Neural cell (in vitro differentiated cells): ENCODE measurements around the gene COL6A3. TPM values are rescaled to one million over a fixed set of nuclear protein-coding genes. Genes with fewer than 3 reads are reported as not detected.

Experiments
- H2AFZ ChIP-seq: fragments of 200-600, 300-800 bp; sonication (generic), shearing (Covaris generic); 2 replicates; pipeline ENCODE4 v1.6.0; 2014; ENCODE audit warnings: low read depth, mild to moderate bottlenecking, antibody characterized with exemption, low read length, moderate library complexity
- H3F3A ChIP-seq: fragments of 200-600 bp; shearing (Covaris generic); 2 replicates; pipeline ENCODE4 v1.6.1; 2016; ENCODE audit warnings: mild to moderate bottlenecking, moderate library complexity, mixed read lengths, antibody characterized with exemption, low read length; ENCODE audit not compliant: insufficient read depth, poor library complexity, severe bottlenecking
- H3K27ac ChIP-seq: fragments of 200-600, 300-800 bp; sonication (generic), shearing (Covaris generic); 2 replicates; pipeline ENCODE4 v1.5.1; 2014; ENCODE audit warnings: mild to moderate bottlenecking, low read length, moderate library complexity
- H3K27me3 ChIP-seq: fragments of 300-800, 200-600 bp; sonication (generic), shearing (Covaris generic); 2 replicates; pipeline ENCODE4 v1.6.0; 2014; ENCODE audit warnings: mild to moderate bottlenecking, low read depth, low read length, moderate library complexity; ENCODE audit not compliant: insufficient read depth
- H3K36me3 ChIP-seq: fragments of 300-800, 200-600 bp; sonication (generic), shearing (Covaris generic); 2 replicates; pipeline ENCODE4 v1.5.1; 2014; ENCODE audit warnings: mild to moderate bottlenecking, antibody characterized with exemption, low read length, moderate library complexity; ENCODE audit not compliant: insufficient read depth
- H3K4me2 ChIP-seq: fragments of 300-800, 200-600 bp; sonication (generic), shearing (Covaris generic); 2 replicates; pipeline ENCODE4 v1.6.0; 2014; ENCODE audit warnings: mild to moderate bottlenecking, low read length
- H3K4me3 ChIP-seq: fragments of 300-800, 200-600 bp; sonication (generic), shearing (Covaris generic); 2 replicates; pipeline ENCODE4 v1.5.1; 2014; ENCODE audit warnings: mild to moderate bottlenecking, low read length, moderate library complexity
- H3K79me2 ChIP-seq: fragments of 200-600 bp; shearing (Covaris generic); replicated peaks from 2 replicates; pipeline ENCODE4 v1.6.0; 2014; ENCODE audit warnings: mild to moderate bottlenecking, low read length, moderate library complexity; ENCODE audit not compliant: insufficient read depth
- H3K9ac ChIP-seq: fragments of 300-800, 200-600 bp; sonication (generic), shearing (Covaris generic); 2 replicates; pipeline ENCODE4 v1.6.1; 2016; ENCODE audit warnings: mild to moderate bottlenecking, low read length, mixed read lengths
- H3K9me2 ChIP-seq: fragments of 200-600 bp; shearing (Covaris generic); 2 replicates; pipeline ENCODE4 v1.6.1; 2016; ENCODE audit warnings: mild to moderate bottlenecking, low read length, mixed read lengths; ENCODE audit not compliant: insufficient read depth
- H3K9me3 ChIP-seq: fragments of 200-600, 300-800 bp; sonication (generic), shearing (Covaris generic); 2 replicates; pipeline ENCODE4 v1.6.1; 2016; ENCODE audit warnings: mild to moderate bottlenecking, mixed run types, low read length, moderate library complexity, mixed read lengths
- H4K20me1 ChIP-seq: fragments of 200-600 bp; shearing (Covaris generic); 2 replicates; pipeline ENCODE4 v1.6.1; 2016; ENCODE audit warnings: mild to moderate bottlenecking, mixed run types; ENCODE audit not compliant: insufficient read depth
- EP300 ChIP-seq: fragments of 450-650 bp; conservative IDR thresholded peaks from 2 replicates; pipeline ENCODE4 v1.6.1; 2014; ENCODE audit warnings: antibody characterized with exemption, mild to moderate bottlenecking, moderate library complexity; ENCODE audit not compliant: poor library complexity, severe bottlenecking
- EZH2 ChIP-seq: fragments of 200-600, 300-800 bp; shearing (Covaris generic), sonication (generic); IDR thresholded peaks from 2 replicates; pipeline ENCODE4 v1.6.1; 2014; ENCODE audit warnings: antibody characterized with exemption, low read length, borderline replicate concordance, mild to moderate bottlenecking; ENCODE audit not compliant: insufficient read depth, poor library complexity, severe bottlenecking
- MXI1 ChIP-seq: fragments of 450-650 bp; conservative IDR thresholded peaks from 2 replicates; pipeline ENCODE4 v1.6.1; 2014; ENCODE audit warnings: antibody characterized with exemption, mild to moderate bottlenecking; ENCODE audit not compliant: poor library complexity, severe bottlenecking
- POLR2AphosphoS5 ChIP-seq: IDR thresholded peaks from 2 replicates; pipeline ENCODE4 v1.6.1; 2012
- RAD21 ChIP-seq: fragments of 450-650 bp; conservative IDR thresholded peaks from 2 replicates; pipeline ENCODE4 v1.6.1; 2014; ENCODE audit warnings: antibody characterized with exemption, mild to moderate bottlenecking, moderate library complexity
- SMC3 ChIP-seq: fragments of 450-650 bp; conservative IDR thresholded peaks from 2 replicates; pipeline ENCODE4 v1.6.1; 2014; ENCODE audit warnings: antibody characterized with exemption, mild to moderate bottlenecking, moderate library complexity; ENCODE audit not compliant: poor library complexity
- TAF1 ChIP-seq: IDR thresholded peaks from 2 replicates; pipeline ENCODE4 v1.6.1; 2012; ENCODE audit warnings: low read depth
- polyA plus RNA-seq: library from polyadenylated mRNA; depleted of rRNA; stranded (reverse); fragments of >200 nt; gene quantifications from 2 replicates; pipeline ENCODE4 v1.2.3, GENCODE V29; 2014
- TF ChIP-seq, protein P1 (sequence below): fragments of 450-650 bp; IDR thresholded peaks from 2 replicates; pipeline ENCODE4 v1.5.1; 2014; ENCODE audit warnings: antibody characterized with exemption, mild to moderate bottlenecking, moderate library complexity; ENCODE audit not compliant: poor library complexity, severe bottlenecking
- TF ChIP-seq, protein P2 (sequence below): IDR thresholded peaks from 2 replicates; pipeline ENCODE4 v1.6.1; 2012; ENCODE audit warnings: borderline replicate concordance

The COL6A3 gene
- polyA plus RNA-seq, 1 donor from 2014 or later, result 0.05 TPM

DNA sequence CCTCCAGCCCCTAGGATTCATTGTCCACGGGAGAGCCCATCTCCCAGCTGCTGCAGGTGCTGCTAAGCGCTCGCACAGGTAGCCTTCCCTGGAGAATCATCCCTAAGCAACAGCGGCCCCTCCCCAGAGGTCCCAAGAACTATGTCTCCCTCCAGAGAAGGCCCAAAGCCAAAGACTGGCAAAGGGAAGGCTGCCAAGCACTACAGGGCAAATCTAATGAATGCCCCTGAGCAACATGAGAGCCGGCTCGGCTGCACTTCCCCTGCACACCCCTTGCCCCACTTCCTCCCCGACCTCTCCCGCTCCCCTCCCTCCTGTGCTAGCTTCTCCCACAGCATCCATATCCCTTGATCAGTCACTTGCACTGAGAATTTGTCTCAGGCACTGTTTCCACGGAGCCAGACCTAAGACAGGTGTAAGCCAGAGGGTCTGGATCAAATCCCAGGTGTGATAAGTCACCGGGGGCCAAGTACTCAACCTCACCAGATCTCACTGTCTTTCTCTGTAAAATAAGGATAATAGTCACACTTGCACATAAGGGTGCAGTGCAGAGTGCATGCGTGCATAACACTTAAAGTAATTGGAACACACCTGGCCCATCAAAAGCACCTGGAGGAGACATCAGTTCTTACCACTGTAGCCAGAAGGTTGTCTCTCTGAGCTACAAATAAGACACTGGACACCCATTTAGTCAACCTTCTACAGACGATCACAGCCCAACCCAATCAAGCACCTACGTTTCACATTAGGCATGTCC, 20.1 kb upstream of the COL6A3 start:
- H3K27ac ChIP-seq, result no peak overlapping the region
- no peak overlapping the region for H3K9ac ChIP-seq
- H3F3A ChIP-seq, result no peaks in the 10 kb centered on the region
- H4K20me1 ChIP-seq, result no peaks in the 10 kb centered on the region
- H3K79me2 ChIP-seq, result no peaks in the 10 kb centered on the region
- H3K27me3 ChIP-seq, result no peaks in the 10 kb centered on the region
- no peaks in the 10 kb centered on the region for H3K36me3 ChIP-seq
- H2AFZ ChIP-seq, result no peak overlapping the region
- TF ChIP-seq POLR2AphosphoS5 (no peak), TAF1 (no peak), MXI1 (no peak), EZH2 (no peak), EP300 (no peak), SMC3 (no peak), RAD21 (no peak)
- TF ChIP-seq, protein P1, sequence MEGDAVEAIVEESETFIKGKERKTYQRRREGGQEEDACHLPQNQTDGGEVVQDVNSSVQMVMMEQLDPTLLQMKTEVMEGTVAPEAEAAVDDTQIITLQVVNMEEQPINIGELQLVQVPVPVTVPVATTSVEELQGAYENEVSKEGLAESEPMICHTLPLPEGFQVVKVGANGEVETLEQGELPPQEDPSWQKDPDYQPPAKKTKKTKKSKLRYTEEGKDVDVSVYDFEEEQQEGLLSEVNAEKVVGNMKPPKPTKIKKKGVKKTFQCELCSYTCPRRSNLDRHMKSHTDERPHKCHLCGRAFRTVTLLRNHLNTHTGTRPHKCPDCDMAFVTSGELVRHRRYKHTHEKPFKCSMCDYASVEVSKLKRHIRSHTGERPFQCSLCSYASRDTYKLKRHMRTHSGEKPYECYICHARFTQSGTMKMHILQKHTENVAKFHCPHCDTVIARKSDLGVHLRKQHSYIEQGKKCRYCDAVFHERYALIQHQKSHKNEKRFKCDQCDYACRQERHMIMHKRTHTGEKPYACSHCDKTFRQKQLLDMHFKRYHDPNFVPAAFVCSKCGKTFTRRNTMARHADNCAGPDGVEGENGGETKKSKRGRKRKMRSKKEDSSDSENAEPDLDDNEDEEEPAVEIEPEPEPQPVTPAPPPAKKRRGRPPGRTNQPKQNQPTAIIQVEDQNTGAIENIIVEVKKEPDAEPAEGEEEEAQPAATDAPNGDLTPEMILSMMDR, result no peak
- TF ChIP-seq, protein P2, sequence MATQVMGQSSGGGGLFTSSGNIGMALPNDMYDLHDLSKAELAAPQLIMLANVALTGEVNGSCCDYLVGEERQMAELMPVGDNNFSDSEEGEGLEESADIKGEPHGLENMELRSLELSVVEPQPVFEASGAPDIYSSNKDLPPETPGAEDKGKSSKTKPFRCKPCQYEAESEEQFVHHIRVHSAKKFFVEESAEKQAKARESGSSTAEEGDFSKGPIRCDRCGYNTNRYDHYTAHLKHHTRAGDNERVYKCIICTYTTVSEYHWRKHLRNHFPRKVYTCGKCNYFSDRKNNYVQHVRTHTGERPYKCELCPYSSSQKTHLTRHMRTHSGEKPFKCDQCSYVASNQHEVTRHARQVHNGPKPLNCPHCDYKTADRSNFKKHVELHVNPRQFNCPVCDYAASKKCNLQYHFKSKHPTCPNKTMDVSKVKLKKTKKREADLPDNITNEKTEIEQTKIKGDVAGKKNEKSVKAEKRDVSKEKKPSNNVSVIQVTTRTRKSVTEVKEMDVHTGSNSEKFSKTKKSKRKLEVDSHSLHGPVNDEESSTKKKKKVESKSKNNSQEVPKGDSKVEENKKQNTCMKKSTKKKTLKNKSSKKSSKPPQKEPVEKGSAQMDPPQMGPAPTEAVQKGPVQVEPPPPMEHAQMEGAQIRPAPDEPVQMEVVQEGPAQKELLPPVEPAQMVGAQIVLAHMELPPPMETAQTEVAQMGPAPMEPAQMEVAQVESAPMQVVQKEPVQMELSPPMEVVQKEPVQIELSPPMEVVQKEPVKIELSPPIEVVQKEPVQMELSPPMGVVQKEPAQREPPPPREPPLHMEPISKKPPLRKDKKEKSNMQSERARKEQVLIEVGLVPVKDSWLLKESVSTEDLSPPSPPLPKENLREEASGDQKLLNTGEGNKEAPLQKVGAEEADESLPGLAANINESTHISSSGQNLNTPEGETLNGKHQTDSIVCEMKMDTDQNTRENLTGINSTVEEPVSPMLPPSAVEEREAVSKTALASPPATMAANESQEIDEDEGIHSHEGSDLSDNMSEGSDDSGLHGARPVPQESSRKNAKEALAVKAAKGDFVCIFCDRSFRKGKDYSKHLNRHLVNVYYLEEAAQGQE, result no peak
- no peak overlapping the region for H3K4me2 ChIP-seq
- no peak overlapping the region for H3K4me3 ChIP-seq
- H3K9me2 ChIP-seq, result no peaks in the 10 kb centered on the region
- no peaks in the 10 kb centered on the region for H3K9me3 ChIP-seq

DNA sequence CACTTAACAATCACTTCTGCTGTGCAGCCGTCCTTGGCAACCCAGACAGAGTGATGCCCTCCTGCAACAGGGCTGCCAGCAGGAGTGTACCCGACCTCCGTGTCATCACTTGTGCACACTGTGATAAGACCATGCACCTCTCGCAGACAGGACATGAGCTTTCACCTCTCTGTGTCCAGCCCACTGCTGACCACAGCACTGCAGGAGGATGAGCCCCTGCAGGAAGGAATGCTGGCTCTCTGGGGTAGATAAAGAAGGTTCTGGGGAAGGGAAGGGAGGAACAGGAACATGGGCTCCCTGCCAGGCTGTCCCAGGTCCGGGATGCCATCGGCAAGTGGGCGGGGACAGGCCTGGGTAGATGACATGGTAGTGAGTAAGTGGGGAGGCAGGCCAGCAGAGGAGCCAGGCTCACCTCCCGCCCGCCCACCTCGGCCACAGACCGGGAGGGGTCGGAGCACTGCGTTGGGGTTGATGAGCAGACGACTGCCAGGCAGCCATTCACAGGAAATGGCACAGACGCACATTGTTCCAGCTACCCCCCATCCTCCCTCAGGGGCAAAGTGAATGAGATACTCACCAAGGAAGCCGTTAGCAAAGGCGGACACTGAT, 18.6 kb upstream of the COL6A3 start:
- Histone ChIP-seq H3K4me3 (no peak overlapping the region), H3K27ac (no peak overlapping the region), H3K27me3 (no peaks in the 10 kb centered on the region), H3K36me3 (no peaks in the 10 kb centered on the region), H4K20me1 (no peaks in the 10 kb centered on the region), H2AFZ (no peak overlapping the region), H3F3A (no peaks in the 10 kb centered on the region), H3K79me2 (no peaks in the 10 kb centered on the region), H3K4me2 (no peak overlapping the region), H3K9me3 (no peaks in the 10 kb centered on the region), H3K9me2 (no peaks in the 10 kb centered on the region), H3K9ac (no peak overlapping the region)
- TF ChIP-seq MXI1, result no peak
- no peak for TF ChIP-seq EZH2
- no peak for TF ChIP-seq SMC3
- no peak for TF ChIP-seq POLR2AphosphoS5
- TF ChIP-seq, protein P1, result no peak
- TF ChIP-seq, protein P2, result no peak
- TF ChIP-seq TAF1, result no peak
- no peak for TF ChIP-seq EP300
- no peak for TF ChIP-seq RAD21
